NCI-H2196 (cell line): ENCODE results near the gene STXBP3.
A peak's percentile ranks its signal among the peaks of the same experiment; 100 is the strongest.
"Not testable (repeated sequence)": the region's sequence is repeated elsewhere in the genome, so short reads cannot be mapped to it uniquely, and the experiment has no call there.

Source experiments
- DNase-seq: peaks from one replicate; lab custom pipeline; 2025; ENCODE audit not compliant: unreplicated experiment; lab: John Stamatoyannopoulos, UW

Gene STXBP3

DNA sequence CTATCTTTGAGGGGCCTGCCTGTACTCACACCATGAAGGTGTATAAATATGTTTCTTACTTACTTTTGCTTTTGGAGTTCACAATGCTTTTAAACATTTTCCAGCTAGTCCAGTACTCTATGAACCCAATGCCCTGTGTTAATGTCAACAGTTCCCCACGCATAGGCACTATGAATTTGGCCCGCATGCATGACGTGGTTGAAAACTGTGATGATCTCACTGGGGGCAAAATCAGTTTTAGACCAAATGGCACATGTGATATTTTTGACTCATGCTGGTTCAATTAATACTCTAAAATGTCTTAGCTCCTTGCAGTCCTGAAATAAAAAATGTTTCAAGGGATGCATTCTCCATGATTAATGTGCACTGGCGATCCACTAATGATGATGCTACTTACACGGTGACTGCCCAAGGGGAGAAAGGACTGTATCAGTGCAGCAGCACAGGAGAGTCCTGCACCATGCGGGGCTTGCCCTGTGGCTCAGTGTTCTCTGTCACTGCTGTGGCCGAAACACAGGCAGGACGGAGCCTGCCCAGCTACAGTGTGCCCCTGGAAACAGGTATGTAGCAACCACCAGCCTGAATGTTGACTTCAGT, 18.0 kb upstream of the STXBP3 start:
- no peak for DNase-seq

GRCh38 chr1:108729481-108729880, 17.0 kb upstream of the STXBP3 start:
- DNase-seq: no peak

DNA sequence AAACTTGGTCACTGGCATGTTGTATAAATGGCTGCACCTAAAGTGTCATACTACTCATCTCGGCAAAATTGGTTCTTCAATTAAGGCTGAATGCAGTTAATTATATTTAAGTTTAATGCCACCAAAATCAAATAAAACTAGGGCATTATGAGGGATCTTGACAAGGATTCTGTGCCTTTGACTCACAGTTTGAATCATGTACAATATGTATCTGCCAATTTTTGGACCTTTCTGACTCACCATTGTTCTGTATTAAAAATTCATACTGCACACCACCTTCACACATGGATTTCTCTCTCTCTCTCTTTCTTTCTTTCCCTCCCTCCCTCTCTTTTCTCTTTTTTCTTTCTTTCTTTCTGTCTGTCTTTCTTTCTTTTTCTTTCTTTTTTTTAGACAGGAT, 14.1 kb upstream of the STXBP3 start:
- DNase-seq: no peak

DNA sequence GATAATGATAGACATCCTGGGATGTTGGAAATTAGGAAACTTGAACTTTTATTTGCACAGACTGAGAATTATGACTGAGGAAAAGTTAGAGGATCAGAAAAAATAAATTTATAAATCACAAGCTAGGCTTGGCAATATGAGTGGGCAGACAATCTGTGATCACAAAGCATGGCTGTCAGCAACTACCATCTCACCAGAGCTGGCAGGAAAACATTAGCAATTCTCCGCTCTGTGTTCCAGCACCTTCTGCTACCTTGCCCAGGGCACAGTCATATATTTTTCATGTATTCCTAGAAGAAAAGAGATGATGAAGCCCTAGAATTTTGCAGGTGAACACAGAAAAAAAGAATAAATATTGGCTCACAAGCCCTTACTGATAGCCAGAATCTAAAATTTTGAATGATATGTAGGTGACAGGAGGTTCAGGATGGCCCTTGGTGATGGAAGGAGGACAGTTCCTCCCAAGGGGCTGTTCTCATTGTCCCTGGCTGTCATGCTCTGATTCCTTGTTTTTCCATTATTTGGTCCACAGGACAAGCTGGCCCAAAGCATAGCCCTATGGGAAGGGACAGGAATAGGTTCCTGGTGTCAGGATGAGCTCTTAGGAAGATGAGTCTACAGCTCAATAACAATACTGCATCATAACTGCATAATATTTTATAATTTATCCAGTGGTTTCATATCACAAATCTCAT, 12.2 kb upstream of the STXBP3 start:
- DNase-seq: no peak

DNA sequence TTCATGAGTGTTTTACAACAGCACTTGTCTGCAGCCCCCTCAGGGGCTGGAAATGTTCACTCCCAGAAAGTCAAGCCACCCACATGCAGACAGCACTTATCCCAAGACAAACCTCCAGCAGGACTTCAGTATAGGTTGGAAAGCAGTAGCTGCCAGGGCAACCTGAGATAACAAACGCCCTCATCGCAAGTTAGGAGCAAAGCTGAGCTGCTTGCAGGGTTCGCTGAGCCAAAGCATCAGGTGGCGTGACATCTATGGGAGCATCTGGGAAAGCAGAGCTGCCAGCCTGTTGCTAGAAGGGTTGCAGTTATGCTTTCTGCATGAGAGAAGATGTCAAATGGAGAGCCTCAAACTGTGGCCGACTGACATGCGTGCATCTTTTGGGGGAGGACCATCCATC, 4.2 kb upstream of the STXBP3 start:
- no peak for DNase-seq

DNA sequence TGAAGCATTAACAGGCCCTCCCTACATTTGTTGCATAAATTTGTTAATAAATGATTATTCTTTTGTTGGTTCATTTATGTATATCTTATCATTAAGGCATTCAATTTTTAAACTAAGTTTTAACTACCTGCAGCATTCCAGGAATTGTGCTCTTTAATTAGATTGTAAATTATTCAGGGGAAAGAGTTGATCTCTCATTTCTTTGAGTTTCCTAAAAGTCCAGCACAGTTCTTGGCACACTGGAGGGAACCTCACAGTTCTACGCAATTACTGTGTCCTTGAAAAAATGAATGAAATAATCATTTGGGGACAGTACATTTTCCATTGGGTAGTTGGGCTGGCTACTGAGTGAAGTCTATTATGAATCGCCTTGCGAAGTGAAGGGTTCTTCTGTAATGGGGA, 493 bp upstream of the STXBP3 start:
- DNase-seq: no peak

GRCh38 chr1:108747171-108747850, 837 bp downstream of the STXBP3 start:
- peak; percentile 76 for DNase-seq

DNA sequence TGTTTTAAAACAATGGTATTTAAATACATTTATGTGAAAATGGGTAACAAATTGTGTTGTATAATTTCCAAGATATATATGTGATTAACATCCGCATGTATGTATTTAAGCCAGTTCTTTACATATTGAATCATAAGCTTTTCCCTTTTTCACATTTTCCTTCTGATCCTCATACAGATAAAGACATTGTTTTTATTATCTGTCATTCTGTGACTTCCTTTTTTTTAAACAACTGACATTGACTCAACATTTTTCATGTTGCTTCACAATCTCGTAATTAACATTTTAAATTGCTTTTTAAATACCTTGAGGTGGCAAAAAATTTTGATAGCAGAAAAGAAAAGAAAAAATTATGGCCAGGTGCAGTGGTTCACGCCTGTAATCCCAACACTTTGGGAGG, 1.4 kb downstream of the STXBP3 start:
- no peak for DNase-seq

GRCh38 chr1:108749081-108749480, 2.6 kb downstream of the STXBP3 start:
- no peak for DNase-seq

DNA sequence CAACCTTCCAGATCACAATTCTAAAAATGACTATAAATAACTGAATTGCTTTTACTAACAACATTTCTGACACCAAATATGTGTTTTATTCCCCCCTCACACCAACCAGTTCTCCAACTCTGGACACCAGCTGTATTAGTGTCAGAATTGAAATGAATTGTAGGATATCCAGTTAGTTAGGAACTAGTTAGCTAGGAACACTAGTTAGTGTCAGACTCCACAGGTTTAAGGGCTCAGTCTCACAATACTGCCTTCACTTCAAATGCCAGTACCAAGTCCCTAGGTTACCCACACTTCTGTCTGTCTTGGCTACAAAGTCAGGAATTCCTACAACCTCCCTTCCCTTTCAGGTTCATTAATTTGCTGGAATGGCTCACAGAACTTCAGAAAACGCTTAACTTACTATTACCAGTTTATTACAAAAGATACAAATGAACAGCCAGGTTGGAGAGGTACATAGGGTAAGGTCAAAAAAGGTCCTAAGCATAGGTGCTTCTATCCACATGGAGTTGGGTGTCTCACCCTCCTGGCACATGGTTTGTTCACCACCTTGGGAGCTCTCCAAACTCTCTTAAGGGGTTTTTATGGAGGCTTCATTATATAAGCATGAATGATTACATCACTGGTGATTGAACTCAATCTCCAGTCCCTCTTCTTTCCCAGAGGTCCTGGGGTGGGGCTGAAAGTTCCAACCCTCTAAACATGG, 4.2 kb downstream of the STXBP3 start:
- no peak for DNase-seq

DNA sequence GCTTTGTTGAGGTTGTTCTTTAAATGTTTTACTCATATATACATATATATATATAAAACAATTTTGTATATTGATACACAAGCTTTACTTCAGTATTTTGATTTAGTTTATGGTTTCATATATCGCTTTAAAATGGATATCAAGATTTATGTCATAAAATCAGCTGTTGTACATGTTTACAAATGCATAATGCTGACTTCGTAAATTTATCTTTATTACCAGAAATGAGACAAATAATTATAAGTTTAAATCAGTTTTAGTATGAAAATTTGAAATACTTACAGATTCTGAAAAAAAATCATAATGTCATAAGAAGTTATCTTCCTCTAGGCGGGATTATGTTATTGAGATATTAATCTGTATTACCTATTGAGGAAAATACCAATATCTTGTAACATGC, 6.9 kb downstream of the STXBP3 start:
- no peak for DNase-seq

DNA sequence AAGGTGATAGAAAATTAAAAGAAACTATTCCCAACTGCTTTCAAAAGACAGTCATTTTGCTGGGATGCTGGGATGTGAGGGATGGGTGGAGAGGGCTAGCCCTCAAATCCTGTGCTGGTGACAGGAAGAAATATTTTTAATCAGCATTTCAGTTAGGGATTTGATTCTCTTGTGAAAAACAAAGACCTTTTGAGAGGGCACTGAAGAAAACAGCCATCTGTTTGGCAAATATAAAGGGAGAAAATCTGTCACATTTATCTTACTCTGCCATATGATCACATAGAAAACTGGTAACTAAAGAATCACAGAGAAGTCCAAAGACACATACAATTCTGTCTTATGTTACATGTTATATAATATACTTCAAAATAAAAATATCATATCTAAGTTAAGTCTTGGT, 12.3 kb downstream of the STXBP3 start:
- no peak for DNase-seq

GRCh38 chr1:108767115-108767514, 20.6 kb downstream of the STXBP3 start:
- no peak for DNase-seq

DNA sequence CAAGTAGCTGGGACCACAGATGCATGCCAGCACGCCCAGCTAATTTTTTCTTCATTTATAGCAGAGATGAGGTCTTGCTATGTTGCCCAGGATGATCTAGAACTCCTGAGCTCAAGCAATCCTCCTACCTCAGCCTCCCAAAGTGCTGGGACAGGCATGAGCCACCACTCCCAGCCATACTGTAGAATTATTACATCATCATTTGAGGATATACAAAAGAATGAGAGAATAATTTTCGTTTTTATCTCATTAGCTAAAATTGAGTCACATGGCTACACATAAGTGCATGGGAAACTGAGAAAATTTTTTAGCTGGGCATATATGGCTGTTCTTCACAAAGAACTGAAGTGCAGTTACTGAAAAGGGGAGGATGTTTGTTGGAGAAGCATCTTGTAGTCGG, 21.2 kb downstream of the STXBP3 start:
- DNase-seq: no peak

DNA sequence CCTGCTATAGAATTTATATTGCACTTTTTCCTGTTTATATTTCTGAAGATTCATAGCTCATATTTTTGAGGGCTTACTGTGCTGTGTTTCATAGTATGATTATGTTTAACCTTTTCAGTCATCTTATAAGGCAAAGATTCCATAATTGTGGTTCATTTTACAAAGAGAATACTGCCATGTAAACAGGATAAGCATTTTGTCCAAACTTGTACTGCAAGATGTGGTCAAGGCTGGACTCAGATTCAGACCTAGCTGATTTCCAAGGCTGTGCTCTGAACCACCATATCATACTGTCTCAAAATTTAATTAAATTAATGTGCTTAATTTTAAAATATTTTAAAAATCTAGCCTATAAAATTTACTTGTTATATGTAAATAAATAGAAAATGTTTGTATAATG, 31.4 kb downstream of the STXBP3 start:
- no peak for DNase-seq

DNA sequence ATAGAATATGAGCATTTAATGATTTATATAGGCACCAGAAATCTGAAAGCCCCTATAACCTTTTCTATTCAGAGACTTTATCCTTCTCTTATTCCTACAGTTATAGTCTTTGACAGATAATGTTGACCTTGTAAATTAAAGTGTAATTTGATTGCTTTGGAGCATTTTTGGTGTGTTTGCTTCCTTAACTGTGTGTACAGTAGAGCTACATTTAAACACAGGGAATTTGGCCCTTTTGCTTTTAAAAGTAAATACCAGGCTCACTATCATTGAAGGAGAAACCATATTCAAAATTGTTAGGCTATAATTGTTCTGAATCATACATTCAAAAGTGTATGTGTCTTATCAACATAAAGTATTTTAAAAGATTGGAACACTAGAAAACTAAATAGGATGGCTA, 33.0 kb downstream of the STXBP3 start:
- DNase-seq: no peak

DNA sequence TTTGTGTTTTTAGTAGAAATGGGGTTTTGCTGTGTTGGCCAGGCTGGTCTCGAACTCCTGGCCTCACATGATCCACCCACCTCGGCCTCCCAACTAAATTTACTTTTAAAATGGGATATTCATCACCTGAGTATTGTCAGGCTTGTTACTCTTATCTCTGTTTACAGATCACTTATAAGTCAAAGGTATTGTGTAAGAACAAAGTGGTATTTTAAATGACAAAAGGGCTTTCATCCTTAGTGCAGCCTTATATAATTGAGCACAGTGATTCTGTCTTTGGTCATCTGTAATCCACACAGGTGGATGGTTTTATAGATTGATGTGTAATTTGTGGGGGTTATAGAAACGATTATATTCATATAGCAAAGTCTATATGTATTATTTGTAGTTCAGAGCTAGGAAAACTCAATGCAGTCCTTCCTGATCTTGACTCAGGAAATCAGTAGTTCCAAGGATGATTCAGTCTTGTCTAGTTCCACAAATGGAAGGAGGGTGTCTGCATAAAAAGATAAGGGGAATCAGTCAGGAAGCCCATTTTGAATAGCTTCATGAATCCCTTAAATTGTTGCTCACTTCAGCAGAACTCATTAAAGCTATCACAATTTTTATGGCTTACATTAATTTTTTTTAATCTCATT, 34.6 kb downstream of the STXBP3 start:
- no peak for DNase-seq

GRCh38 chr1:108781575-108781944, 35.1 kb downstream of the STXBP3 start:
- not testable (repeated sequence) for DNase-seq

GRCh38 chr1:108785264-108785663, 38.8 kb downstream of the STXBP3 start:
- DNase-seq: no peak

DNA sequence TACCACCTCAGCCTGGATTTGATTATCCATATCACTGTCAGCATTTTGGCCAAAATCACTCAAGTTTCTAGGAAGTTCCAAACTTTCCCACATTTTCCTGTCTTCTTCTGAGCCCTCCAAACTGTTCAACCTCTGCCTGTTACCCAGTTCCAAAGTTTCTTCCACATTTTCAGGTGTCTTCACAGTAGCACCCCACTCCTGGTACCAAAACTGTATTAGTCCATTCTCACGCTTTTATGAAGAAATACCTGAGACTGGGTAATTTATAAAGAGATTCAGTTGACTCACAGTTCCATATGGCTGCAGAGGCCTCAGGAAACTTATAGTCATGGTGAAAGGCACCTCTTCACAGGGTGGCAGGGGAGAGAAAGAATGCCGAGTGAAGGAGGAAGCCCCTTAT, 39.4 kb downstream of the STXBP3 start:
- no peak for DNase-seq

DNA sequence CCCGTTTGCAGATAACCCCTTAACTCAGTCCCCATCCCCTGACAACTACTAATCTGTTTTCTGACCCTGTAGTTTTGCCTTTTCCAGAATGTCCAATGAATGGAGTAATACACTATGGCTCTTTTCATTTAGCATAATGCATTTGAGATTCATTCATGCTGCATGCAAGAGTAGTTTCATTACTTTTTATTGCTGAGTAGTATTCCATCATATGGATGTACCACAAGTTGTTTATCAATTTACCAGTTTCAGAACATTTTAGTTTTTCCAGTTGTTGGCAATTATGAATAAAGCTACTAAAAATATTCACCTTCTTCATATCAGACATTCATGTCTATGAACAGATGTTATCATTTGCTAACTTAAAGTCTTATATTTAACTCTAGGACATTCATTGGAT, 45.3 kb downstream of the STXBP3 start:
- no peak for DNase-seq

DNA sequence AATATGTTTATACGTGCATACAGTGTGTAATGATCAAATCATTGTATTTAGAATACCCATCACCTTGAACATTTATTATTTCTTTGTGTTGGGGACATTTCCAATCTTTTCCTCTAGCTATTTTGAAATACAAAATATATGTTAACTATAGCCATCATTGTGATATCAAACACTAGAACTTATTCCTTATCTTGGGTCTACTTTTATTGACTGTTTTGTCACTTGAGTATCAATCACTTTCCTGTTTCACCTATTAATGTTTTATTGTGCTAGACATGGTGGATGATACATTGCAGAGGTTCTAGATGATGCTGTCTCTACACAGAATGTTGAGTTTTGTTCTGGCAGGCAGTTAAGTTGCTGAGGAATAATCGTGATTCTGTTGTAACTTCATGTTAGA, 45.9 kb downstream of the STXBP3 start:
- DNase-seq: no peak
